ENCODE data around the gene IWS1. TPM values are rescaled to one million over a fixed set of nuclear protein-coding genes. Genes with fewer than 3 reads are reported as not detected.

The IWS1 gene
- total RNA-seq, 4 donors from 2014 or later: 8.5 to 47.4 (median 33.1) TPM

DNA sequence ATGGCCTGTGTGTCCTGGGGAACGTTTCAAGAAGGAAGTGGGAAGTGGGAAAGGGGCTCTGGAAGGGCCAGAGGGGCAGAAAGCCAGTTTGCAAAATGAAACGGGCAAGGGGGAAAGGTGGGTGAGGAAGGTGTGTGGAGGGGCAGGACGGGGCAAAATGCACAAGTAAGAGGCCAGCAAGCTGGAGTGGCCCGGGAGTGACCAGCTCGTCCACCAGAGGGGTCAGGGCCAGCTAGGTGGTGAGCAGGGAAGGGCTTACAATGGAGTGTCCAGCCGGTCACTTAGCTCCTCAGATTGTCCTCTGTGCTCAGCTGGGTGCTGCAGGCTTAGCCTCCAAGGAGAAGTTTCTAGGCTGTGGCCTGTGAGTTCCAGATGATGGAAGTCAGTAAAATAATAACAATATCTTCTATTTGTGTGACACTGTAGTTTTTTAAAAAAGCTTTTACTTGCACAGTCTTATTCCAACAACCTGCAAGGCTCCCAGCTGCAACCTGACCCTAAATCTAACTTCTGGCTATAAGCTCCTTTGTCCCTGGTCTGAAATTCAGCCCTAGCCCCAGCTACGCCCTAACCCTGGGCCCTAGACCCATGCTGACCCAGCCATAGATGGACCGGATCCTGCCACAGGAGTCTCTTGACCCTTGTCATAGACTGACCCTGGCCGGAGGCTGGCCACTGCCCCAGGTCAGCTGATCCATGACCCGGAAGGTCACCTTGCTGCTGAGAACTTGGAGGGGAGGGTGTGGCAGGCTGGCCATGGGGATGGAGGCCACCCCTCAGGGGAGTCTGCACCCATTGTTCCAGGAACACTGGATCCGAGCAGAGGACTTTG lies 38.4 kb upstream of the IWS1 start:
- no peak overlapping the region for H3K4me3 ChIP-seq
- H3K36me3 ChIP-seq: no peaks in the 10 kb centered on the region
- no peak for DNase-seq
- no peaks in the 10 kb centered on the region for H3K9me3 ChIP-seq
- H3K27ac ChIP-seq: no peak overlapping the region
- no peaks in the 10 kb centered on the region for H3K27me3 ChIP-seq
- intact Hi-C loops (cut with DNase I; ENCODE audit: low total_unique reads): no loop called here
- TF ChIP-seq, protein P1, sequence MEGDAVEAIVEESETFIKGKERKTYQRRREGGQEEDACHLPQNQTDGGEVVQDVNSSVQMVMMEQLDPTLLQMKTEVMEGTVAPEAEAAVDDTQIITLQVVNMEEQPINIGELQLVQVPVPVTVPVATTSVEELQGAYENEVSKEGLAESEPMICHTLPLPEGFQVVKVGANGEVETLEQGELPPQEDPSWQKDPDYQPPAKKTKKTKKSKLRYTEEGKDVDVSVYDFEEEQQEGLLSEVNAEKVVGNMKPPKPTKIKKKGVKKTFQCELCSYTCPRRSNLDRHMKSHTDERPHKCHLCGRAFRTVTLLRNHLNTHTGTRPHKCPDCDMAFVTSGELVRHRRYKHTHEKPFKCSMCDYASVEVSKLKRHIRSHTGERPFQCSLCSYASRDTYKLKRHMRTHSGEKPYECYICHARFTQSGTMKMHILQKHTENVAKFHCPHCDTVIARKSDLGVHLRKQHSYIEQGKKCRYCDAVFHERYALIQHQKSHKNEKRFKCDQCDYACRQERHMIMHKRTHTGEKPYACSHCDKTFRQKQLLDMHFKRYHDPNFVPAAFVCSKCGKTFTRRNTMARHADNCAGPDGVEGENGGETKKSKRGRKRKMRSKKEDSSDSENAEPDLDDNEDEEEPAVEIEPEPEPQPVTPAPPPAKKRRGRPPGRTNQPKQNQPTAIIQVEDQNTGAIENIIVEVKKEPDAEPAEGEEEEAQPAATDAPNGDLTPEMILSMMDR (IDR thresholded peaks at IDR 0.05): no peak
- H3K4me1 ChIP-seq: peaks cover 0 to 6% of the 10 kb centered on the region in 2 donors

DNA sequence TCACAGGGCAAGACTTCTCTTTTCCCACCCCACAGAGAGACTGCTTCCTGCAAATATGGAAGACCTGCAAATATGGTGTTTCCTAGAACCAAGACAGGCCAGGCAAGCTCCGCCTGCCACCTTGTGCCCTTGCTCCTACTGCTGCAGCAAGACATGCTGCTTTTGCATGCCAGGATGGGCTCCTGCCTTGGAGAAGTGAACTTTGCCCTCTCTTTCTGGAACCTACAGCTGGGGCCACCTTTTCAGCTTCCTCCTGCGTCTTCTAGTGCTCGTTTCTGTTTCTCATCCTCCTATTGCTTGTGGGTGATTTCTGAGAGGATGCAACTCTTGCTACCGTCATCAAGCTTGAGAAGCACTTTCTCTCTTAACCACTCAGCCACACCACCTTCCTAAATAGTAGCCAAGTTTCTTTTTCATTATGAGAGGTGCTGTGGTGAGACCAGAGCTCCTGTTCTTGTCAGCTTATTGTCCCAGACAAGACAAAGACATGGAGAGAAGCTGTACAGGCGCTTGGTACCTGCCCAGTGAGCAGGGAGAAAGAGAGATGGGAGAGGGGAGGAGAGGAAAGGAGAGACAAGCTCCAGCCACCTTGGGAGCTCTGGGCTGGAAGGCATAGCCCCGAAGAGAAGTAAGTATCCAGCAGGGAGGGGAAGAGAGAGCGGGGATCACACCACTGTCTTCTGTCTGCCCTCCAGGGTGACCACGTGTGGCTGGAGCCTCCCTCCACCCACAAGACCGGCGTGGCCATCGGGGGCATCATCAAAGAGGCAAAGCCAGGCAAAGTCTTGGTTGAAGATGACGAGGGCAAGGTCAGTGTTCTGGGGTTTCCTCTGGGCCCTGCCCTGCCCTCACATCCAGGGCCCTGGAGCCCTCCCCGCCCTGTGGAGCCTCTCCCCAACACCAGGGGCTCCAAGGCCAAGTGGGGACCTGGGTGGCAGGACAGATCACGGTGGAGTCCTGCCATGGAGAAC lies 37.5 kb upstream of the IWS1 start:
- Histone ChIP-seq H3K9me3 (no peaks in the 10 kb centered on the region), H3K4me3 (no peak overlapping the region), H3K4me1 (no peaks in the 10 kb centered on the region), H3K27me3 (no peaks in the 10 kb centered on the region), H3K27ac (no peak overlapping the region), H3K36me3 (no peaks in the 10 kb centered on the region)
- no peak for DNase-seq
- TF ChIP-seq, protein P1 (IDR thresholded peaks at IDR 0.05): no peak
- TF ChIP-seq POLR2A (IDR thresholded peaks at IDR 0.05): no peak
- intact Hi-C loops (cut with DNase I; ENCODE audit: low total_unique reads): no loop called here

DNA sequence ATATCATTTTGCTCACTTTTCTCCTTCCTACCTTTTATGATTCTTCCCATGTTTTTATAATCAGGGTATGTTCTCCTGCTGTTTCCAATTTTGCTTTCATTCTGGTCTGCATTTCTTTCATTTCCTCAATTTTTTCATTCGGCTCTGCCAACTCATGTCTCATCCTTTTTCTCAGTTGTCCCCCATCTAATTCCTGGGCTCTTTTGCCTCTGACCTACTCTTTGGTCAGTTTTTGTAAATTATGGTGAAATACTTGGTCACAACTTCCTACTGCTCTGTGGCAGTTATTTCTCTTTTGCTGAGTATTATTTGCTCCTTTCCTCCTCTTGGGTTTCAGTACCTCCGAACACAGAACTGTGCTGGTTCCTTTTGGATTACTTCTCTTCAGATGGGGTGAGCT lies 36.6 kb upstream of the IWS1 start:
- Histone ChIP-seq H3K36me3 (no peaks in the 10 kb centered on the region), H3K27me3 (no peaks in the 10 kb centered on the region), H3K9me3 (no peaks in the 10 kb centered on the region), H3K4me1 (no peaks in the 10 kb centered on the region), H3K4me3 (no peak overlapping the region), H3K27ac (no peak overlapping the region)
- DNase-seq: no peak
- intact Hi-C loops (cut with DNase I; ENCODE audit: low total_unique reads): no loop called here
- TF ChIP-seq, protein P1 (IDR thresholded peaks at IDR 0.05): no peak
- no peak for TF ChIP-seq POLR2A (IDR thresholded peaks at IDR 0.05)

DNA sequence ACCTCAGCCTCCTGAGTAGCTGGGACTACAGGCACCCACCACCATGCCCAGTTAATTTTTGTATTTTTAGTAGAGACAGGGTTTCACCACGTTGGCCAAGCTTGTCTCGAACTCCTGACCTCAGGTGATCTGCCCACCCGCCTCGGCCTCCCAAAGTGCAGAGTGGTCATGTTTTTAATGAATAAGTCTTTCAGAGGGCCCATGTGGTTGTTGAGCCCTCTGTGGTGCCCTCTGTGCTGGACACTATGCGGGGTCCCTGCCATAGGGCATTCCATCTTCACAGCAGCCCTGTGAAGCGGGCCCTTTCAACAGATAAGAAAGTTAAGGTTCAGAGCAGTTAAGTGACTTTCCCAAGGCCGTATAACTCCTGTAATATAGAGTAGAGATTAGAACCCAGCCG lies 35.1 kb upstream of the IWS1 start:
- intact Hi-C loops (cut with DNase I; ENCODE audit: low total_unique reads): no loop called here
- Histone ChIP-seq H3K36me3 (no peaks in the 10 kb centered on the region), H3K9me3 (no peaks in the 10 kb centered on the region), H3K27me3 (no peaks in the 10 kb centered on the region), H3K27ac (no peak overlapping the region), H3K4me1 (no peaks in the 10 kb centered on the region), H3K4me3 (no peak overlapping the region)
- DNase-seq: no peak
- TF ChIP-seq POLR2A (IDR thresholded peaks at IDR 0.05): no peak
- TF ChIP-seq, protein P1 (IDR thresholded peaks at IDR 0.05): no peak

DNA sequence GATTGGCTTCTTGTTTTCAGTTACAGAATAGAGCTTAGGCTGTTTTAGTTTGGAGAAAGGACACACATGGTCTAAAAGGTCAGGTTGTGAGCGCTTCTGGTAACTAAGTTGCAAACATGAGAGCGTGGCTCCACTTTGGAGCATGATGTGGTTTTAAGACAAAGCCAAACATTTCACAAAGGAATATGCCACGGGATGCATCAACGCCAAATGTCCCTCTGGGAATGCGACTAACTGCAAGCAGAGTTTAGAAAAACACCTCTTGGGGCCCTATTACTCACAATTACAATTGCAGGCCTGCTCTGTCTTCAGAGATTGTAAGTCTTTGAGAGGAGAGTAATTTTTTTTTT lies 34.6 kb upstream of the IWS1 start:
- intact Hi-C loops (cut with DNase I; ENCODE audit: low total_unique reads): no loop called here
- H3K27ac ChIP-seq: no peak overlapping the region

More for the DNA sequence above, 34.6 kb upstream of the IWS1 start:
- H3K27me3 ChIP-seq: no peaks in the 10 kb centered on the region
- no peak overlapping the region for H3K4me3 ChIP-seq
- TF ChIP-seq, protein P1 (IDR thresholded peaks at IDR 0.05): no peak
- TF ChIP-seq POLR2A (IDR thresholded peaks at IDR 0.05): no peak
- no peaks in the 10 kb centered on the region for H3K4me1 ChIP-seq
- no peaks in the 10 kb centered on the region for H3K36me3 ChIP-seq
- DNase-seq: no peak
- no peaks in the 10 kb centered on the region for H3K9me3 ChIP-seq

Data from uterus (tissue), 4 donors.